Measurements from ENCODE around the gene GLT8D1. TPM values are rescaled to one million over a fixed set of nuclear protein-coding genes. Genes with fewer than 3 reads are reported as not detected.
A peak's percentile ranks its signal among the peaks of the same experiment; 100 is the strongest.

The GLT8D1 gene
- total and polyA plus RNA-seq, 2 experiments from 2014 or later = 30.0 to 40.8 TPM

- H3K4me1 ChIP-seq (ENCODE audit: insufficient read depth) = no peaks in the 10 kb centered on the region
- Mint-ChIP-seq H3K27me3 (ENCODE audit: insufficient read depth, low read depth, poor library complexity) (peaks cover 2% of the 10 kb centered on the region), H3K9me3 (no peaks in the 10 kb centered on the region), H3K27ac (no peak overlapping the region), H3K4me1 (no peaks in the 10 kb centered on the region), H3K36me3 (ENCODE audit: low read depth) (peaks cover 64% of the 10 kb centered on the region), H3K4me3 (no peak overlapping the region)
- no peaks in the 10 kb centered on the region for H3K9me2 ChIP-seq (ENCODE audit: insufficient read depth)
- DNase-seq (ENCODE audit: low spot score) (no peak), ATAC-seq (no peak)
- no peaks in the 10 kb centered on the region for H3K27me3 ChIP-seq (ENCODE audit: insufficient read depth)
- peaks cover 50% of the 10 kb centered on the region for H4K20me1 ChIP-seq (replicated peaks; ENCODE audit: insufficient read depth)
- H3K4me3 ChIP-seq = no peak overlapping the region
- no peak for TF ChIP-seq REST (IDR thresholded peaks at IDR 0.05; ENCODE audit: unreplicated experiment)
- no peak for TF ChIP-seq ZNF331 (CRISPR knock-in tag; IDR thresholded peaks at IDR 0.05; ENCODE audit: low read depth)
- TF ChIP-seq, protein P1, sequence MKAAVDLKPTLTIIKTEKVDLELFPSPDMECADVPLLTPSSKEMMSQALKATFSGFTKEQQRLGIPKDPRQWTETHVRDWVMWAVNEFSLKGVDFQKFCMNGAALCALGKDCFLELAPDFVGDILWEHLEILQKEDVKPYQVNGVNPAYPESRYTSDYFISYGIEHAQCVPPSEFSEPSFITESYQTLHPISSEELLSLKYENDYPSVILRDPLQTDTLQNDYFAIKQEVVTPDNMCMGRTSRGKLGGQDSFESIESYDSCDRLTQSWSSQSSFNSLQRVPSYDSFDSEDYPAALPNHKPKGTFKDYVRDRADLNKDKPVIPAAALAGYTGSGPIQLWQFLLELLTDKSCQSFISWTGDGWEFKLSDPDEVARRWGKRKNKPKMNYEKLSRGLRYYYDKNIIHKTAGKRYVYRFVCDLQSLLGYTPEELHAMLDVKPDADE (IDR thresholded peaks at IDR 0.05) = no peak
- TF ChIP-seq, protein P2, sequence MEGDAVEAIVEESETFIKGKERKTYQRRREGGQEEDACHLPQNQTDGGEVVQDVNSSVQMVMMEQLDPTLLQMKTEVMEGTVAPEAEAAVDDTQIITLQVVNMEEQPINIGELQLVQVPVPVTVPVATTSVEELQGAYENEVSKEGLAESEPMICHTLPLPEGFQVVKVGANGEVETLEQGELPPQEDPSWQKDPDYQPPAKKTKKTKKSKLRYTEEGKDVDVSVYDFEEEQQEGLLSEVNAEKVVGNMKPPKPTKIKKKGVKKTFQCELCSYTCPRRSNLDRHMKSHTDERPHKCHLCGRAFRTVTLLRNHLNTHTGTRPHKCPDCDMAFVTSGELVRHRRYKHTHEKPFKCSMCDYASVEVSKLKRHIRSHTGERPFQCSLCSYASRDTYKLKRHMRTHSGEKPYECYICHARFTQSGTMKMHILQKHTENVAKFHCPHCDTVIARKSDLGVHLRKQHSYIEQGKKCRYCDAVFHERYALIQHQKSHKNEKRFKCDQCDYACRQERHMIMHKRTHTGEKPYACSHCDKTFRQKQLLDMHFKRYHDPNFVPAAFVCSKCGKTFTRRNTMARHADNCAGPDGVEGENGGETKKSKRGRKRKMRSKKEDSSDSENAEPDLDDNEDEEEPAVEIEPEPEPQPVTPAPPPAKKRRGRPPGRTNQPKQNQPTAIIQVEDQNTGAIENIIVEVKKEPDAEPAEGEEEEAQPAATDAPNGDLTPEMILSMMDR (conservative IDR thresholded peaks at IDR 0.05; ENCODE audit: low read depth in 2 of 2) = no peak
- no peak for TF ChIP-seq ZNF114 (CRISPR knock-in tag; IDR thresholded peaks at IDR 0.05)
- no peak for TF ChIP-seq EZH2phosphoT487 (IDR thresholded peaks at IDR 0.05; ENCODE audit: unreplicated experiment)
- TF ChIP-seq, protein P3, sequence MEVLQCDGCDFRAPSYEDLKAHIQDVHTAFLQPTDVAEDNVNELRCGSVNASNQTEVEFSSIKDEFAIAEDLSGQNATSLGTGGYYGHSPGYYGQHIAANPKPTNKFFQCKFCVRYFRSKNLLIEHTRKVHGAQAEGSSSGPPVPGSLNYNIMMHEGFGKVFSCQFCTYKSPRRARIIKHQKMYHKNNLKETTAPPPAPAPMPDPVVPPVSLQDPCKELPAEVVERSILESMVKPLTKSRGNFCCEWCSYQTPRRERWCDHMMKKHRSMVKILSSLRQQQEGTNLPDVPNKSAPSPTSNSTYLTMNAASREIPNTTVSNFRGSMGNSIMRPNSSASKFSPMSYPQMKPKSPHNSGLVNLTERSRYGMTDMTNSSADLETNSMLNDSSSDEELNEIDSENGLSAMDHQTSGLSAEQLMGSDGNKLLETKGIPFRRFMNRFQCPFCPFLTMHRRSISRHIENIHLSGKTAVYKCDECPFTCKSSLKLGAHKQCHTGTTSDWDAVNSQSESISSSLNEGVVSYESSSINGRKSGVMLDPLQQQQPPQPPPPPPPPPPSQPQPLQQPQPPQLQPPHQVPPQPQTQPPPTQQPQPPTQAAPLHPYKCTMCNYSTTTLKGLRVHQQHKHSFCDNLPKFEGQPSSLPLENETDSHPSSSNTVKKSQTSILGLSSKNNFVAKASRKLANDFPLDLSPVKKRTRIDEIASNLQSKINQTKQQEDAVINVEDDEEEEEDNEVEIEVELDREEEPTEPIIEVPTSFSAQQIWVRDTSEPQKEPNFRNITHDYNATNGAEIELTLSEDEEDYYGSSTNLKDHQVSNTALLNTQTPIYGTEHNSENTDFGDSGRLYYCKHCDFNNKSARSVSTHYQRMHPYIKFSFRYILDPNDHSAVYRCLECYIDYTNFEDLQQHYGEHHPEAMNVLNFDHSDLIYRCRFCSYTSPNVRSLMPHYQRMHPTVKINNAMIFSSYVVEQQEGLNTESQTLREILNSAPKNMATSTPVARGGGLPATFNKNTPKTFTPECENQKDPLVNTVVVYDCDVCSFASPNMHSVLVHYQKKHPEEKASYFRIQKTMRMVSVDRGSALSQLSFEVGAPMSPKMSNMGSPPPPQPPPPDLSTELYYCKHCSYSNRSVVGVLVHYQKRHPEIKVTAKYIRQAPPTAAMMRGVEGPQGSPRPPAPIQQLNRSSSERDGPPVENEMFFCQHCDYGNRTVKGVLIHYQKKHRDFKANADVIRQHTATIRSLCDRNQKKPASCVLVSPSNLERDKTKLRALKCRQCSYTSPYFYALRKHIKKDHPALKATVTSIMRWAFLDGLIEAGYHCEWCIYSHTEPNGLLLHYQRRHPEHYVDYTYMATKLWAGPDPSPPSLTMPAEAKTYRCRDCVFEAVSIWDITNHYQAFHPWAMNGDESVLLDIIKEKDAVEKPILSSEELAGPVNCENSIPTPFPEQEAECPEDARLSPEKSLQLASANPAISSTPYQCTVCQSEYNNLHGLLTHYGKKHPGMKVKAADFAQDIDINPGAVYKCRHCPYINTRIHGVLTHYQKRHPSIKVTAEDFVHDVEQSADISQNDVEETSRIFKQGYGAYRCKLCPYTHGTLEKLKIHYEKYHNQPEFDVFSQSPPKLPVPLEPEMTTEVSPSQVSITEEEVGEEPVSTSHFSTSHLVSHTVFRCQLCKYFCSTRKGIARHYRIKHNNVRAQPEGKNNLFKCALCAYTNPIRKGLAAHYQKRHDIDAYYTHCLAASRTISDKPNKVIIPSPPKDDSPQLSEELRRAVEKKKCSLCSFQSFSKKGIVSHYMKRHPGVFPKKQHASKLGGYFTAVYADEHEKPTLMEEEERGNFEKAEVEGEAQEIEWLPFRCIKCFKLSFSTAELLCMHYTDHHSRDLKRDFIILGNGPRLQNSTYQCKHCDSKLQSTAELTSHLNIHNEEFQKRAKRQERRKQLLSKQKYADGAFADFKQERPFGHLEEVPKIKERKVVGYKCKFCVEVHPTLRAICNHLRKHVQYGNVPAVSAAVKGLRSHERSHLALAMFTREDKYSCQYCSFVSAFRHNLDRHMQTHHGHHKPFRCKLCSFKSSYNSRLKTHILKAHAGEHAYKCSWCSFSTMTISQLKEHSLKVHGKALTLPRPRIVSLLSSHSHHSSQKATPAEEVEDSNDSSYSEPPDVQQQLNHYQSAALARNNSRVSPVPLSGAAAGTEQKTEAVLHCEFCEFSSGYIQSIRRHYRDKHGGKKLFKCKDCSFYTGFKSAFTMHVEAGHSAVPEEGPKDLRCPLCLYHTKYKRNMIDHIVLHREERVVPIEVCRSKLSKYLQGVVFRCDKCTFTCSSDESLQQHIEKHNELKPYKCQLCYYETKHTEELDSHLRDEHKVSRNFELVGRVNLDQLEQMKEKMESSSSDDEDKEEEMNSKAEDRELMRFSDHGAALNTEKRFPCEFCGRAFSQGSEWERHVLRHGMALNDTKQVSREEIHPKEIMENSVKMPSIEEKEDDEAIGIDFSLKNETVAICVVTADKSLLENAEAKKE (CRISPR knock-in tag; IDR thresholded peaks at IDR 0.05) = no peak
- no peak for TF ChIP-seq JUNB (IDR thresholded peaks at IDR 0.05; ENCODE audit: unreplicated experiment)
- TF ChIP-seq CREB1 (CRISPR knock-in tag; IDR thresholded peaks at IDR 0.05; ENCODE audit: low read depth) = no peak
- no peak for TF ChIP-seq NANOG (IDR thresholded peaks at IDR 0.05; ENCODE audit: borderline replicate concordance)
- TF ChIP-seq EZH2 (IDR thresholded peaks at IDR 0.05; ENCODE audit: low read depth, unreplicated experiment) = no peak
- no peak for TF ChIP-seq POLR2AphosphoS5 (IDR thresholded peaks at IDR 0.05; ENCODE audit: low read depth)
- no peak for TF ChIP-seq STAT1 (IDR thresholded peaks at IDR 0.05; ENCODE audit: unreplicated experiment)
- peak overlapping the region; percentile 68; the same call in 1 of the 2 replicates for H3K27ac ChIP-seq (ENCODE audit: low read depth)
- H3K4me2 ChIP-seq = no peak overlapping the region
- H2AFZ ChIP-seq = no peak overlapping the region
- peaks cover 55% of the 10 kb centered on the region for H3K36me3 ChIP-seq (ENCODE audit: insufficient read depth)
- H3F3A ChIP-seq (replicated peaks; ENCODE audit: low read depth) = peaks cover 57% of the 10 kb centered on the region
- H3K79me2 ChIP-seq (replicated peaks; ENCODE audit: insufficient read depth) = peaks cover 5% of the 10 kb centered on the region
These were observed 9.6 kb downstream of the GLT8D1 start for GRCh38 chr3:52695798-52696671.

All from GM23338 (cell line).